Stimulated activated CD4-positive, alpha-beta T cell treated with anti-CD3 and anti-CD28 coated beads, Interleukin-15, amount 100 ng/mL, for 48 hours (primary cell): ENCODE measurements around the gene OR2A2.
"Not testable (repeated sequence)": the region's sequence is repeated elsewhere in the genome, so short reads cannot be mapped to it uniquely, and the experiment has no call there.

Source experiments
- DNase-seq, 2 donors: peaks; one replicate each; pipeline ENCODE4 v3.0.0-alpha.2; 2020; ENCODE audit warnings: low read depth in 2 of 2

OR2A2 gene

GRCh38 chr7:144109283-144109682 lies at the start of gene OR2A2:
Gene OR2A2 (plus strand): TSS chr7:144109583. CDS start chr7:144109583, 0 bp downstream.
- no peak for DNase-seq

- DNase-seq = no peak
Measured at GRCh38 chr7:144063710-144064109, 45.7 kb upstream of the OR2A2 start.

- DNase-seq = no peak
Measured at GRCh38 chr7:144069511-144069910, 39.9 kb upstream of the OR2A2 start, which contains the start of gene OR2A25. Gene OR2A25 (plus strand): TSS chr7:144069811. CDS start chr7:144074220, 4,409 bp downstream.

- no peak for DNase-seq
Measured at GRCh38 chr7:144069953-144070352, 39.4 kb upstream of the OR2A2 start.

- DNase-seq = no peak
Measured at GRCh38 chr7:144074374-144074773, 35.0 kb upstream of the OR2A2 start.

GRCh38 chr7:144085978-144086377 lies 23.4 kb upstream of the OR2A2 start, which contains the start of gene OR2A12:
Gene OR2A12 (plus strand): TSS chr7:144086278. CDS start chr7:144095108, 8,830 bp downstream.
- DNase-seq = no peak

- no peak for DNase-seq
Measured at GRCh38 chr7:144086730-144087129, 22.7 kb upstream of the OR2A2 start.

GRCh38 chr7:144087230-144087629 lies 22.2 kb upstream of the OR2A2 start:
- DNase-seq = no peak

GRCh38 chr7:144090667-144091066 lies 18.7 kb upstream of the OR2A2 start:
- no peak for DNase-seq

GRCh38 chr7:144098776-144099175 lies 10.6 kb upstream of the OR2A2 start:
- no peak for DNase-seq

GRCh38 chr7:144100607-144101006 lies 8.8 kb upstream of the OR2A2 start:
- DNase-seq = no peak

GRCh38 chr7:144102041-144102440 lies 7.3 kb upstream of the OR2A2 start:
- no peak for DNase-seq

- no peak for DNase-seq
Measured at GRCh38 chr7:144105211-144105610, 4.2 kb upstream of the OR2A2 start.

GRCh38 chr7:144110272-144110671 lies 889 bp downstream of the OR2A2 start:
- DNase-seq = no peak

GRCh38 chr7:144113651-144114050 lies 4.3 kb downstream of the OR2A2 start:
- no peak for DNase-seq

GRCh38 chr7:144118341-144118740 lies 9.0 kb downstream of the OR2A2 start:
- no peak for DNase-seq

GRCh38 chr7:144122876-144123275 lies 13.5 kb downstream of the OR2A2 start, which contains the start of gene OR2A14:
Gene OR2A14 (plus strand): TSS chr7:144123176. CDS start chr7:144129113, 5,937 bp downstream.
- no peak for DNase-seq

- DNase-seq = peak; percentile 81 to 89
Measured at GRCh38 chr7:144127714-144128334, 18.4 kb downstream of the OR2A2 start.

- not testable (repeated sequence) for DNase-seq
Measured at GRCh38 chr7:144129601-144130000, 20.2 kb downstream of the OR2A2 start.

- no peak for DNase-seq
Measured at GRCh38 chr7:144130730-144131129, 21.3 kb downstream of the OR2A2 start.

- no peak for DNase-seq
Measured at GRCh38 chr7:144132262-144132661, 22.9 kb downstream of the OR2A2 start.

GRCh38 chr7:144133307-144133706 lies 23.9 kb downstream of the OR2A2 start:
- DNase-seq = no peak

- DNase-seq = no peak
Measured at GRCh38 chr7:144134116-144134515, 24.7 kb downstream of the OR2A2 start.

- DNase-seq = no peak
Measured at GRCh38 chr7:144137501-144137900, 28.1 kb downstream of the OR2A2 start.
